Measurements from ENCODE around the gene TMIE.
"Not testable (repeated sequence)": the region's sequence is repeated elsewhere in the genome, so short reads cannot be mapped to it uniquely, and the experiment has no call there.

GRCh38 chr3:46739565-46739964, 38.4 kb downstream of the TMIE start:
- TF ChIP-seq CTCF (conservative IDR thresholded peaks at IDR 0.05); ZFX (IDR thresholded peaks at IDR 0.05): not testable (repeated sequence)

Measured in C4-2B (cell line).